ENCODE data around the gene PPP1R1B.
"Not testable (repeated sequence)": the region's sequence is repeated elsewhere in the genome, so short reads cannot be mapped to it uniquely, and the experiment has no call there.

PPP1R1B gene

GRCh38 chr17:39626171-39627046, at the start of gene PPP1R1B:
Gene PPP1R1B (plus strand): TSS chr17:39626952. CDS start chr17:39627393, 441 bp downstream.
- DNase-seq: no peak

- DNase-seq: no peak
These were observed 48.5 kb upstream of the PPP1R1B start for GRCh38 chr17:39578272-39578671.

GRCh38 chr17:39579318-39580081, 47.3 kb upstream of the PPP1R1B start:
- no peak for DNase-seq

- no peak for DNase-seq
These were observed 46.7 kb upstream of the PPP1R1B start for GRCh38 chr17:39580082-39580468.

GRCh38 chr17:39581071-39581758, 45.5 kb upstream of the PPP1R1B start:
- DNase-seq: no peak

GRCh38 chr17:39581759-39582085, 45.0 kb upstream of the PPP1R1B start:
- no peak for DNase-seq

- DNase-seq: no peak
These were observed 44.1 kb upstream of the PPP1R1B start for GRCh38 chr17:39582658-39583057.

- not testable (repeated sequence) for DNase-seq
These were observed 36.6 kb upstream of the PPP1R1B start for GRCh38 chr17:39590180-39590579.

- DNase-seq: peak; percentile 18
These were observed 34.5 kb upstream of the PPP1R1B start for GRCh38 chr17:39591958-39592954.

GRCh38 chr17:39593371-39593770, 33.4 kb upstream of the PPP1R1B start:
- no peak for DNase-seq

GRCh38 chr17:39595294-39595693, 31.5 kb upstream of the PPP1R1B start:
- no peak for DNase-seq

- no peak for DNase-seq
These were observed 30.7 kb upstream of the PPP1R1B start for GRCh38 chr17:39595928-39596510.

GRCh38 chr17:39596543-39597267, 30.0 kb upstream of the PPP1R1B start:
- no peak for DNase-seq

- DNase-seq: peak; percentile 25
These were observed 29.2 kb upstream of the PPP1R1B start for GRCh38 chr17:39597372-39598046.

GRCh38 chr17:39598047-39598481, 28.7 kb upstream of the PPP1R1B start:
- DNase-seq: no peak

GRCh38 chr17:39598630-39599003, 28.1 kb upstream of the PPP1R1B start:
- no peak for DNase-seq

GRCh38 chr17:39599004-39599664, 27.6 kb upstream of the PPP1R1B start:
- no peak for DNase-seq

- DNase-seq: no peak
These were observed 27.0 kb upstream of the PPP1R1B start for GRCh38 chr17:39599665-39600231.

GRCh38 chr17:39600288-39600996, 26.3 kb upstream of the PPP1R1B start:
- DNase-seq: no peak

All from activated CD4-positive, alpha-beta T cell treated with anti-CD3 and anti-CD28 coated beads, Interleukin-2, amount 50 U/mL, for 16 hours (primary cell).